Gastroesophageal sphincter (tissue), 4 donors: ENCODE results near the gene VSIG8. TPM values are rescaled to one million over a fixed set of nuclear protein-coding genes. Genes with fewer than 3 reads are reported as not detected.

ENCODE experiments used
- small RNA-seq, 4 donors: library from RNA; depleted of rRNA; stranded (forward); fragments of <200 nt; gene quantifications; one replicate each; pipeline ENCODE3, GENCODE V24; 2016
- total RNA-seq, 4 donors: library from RNA; depleted of rRNA; stranded (reverse); fragments of >200 nt; gene quantifications; one replicate each; pipeline ENCODE4 v1.1.0, GENCODE V29; 2016

VSIG8 gene
- total RNA-seq, 4 donors from 2014 or later = not detected

Small RNAs within 50 kb of the gene (small RNA-seq; reads per million reads assigned to genes)
- gene MIR4259 = 0 reads per million in 4 donors
- gene RF00570 = 0 reads per million in 4 donors

Other genes starting within 250 kb of the VSIG8 start
- gene CRP, start 148.1 kb downstream of the VSIG8 start, total RNA-seq = under 1 TPM in 1 of 4 donors, not detected in 3; 0.27 TPM
- 10 to 100 TPM; 45.9 to 64.3 (median 56.4) TPM for gene DUSP23, start 81.7 kb downstream of the VSIG8 start, total RNA-seq
- 1 to 10 TPM in 1 of 4 donors, under 1 TPM in 2, not detected in 1; 0.62 to 1.9 (median 0.94) TPM for gene FCRL6, start 60.3 kb downstream of the VSIG8 start, total RNA-seq
- 1 to 10 TPM in 3 of 4 donors, not detected in 1; 1.4 to 4.3 (median 4.2) TPM for gene SLAMF8, start 35.8 kb downstream of the VSIG8 start, total RNA-seq
- under 1 TPM in 2 of 4 donors, not detected in 2; 0.27 to 0.81 TPM for gene CFAP45, start 37.5 kb upstream of the VSIG8 start, total RNA-seq
- 100 to 1,000 TPM in 3 of 4 donors, 10 to 100 TPM in 1; 75.3 to 239 (median 217) TPM for gene TAGLN2, start 62.9 kb upstream of the VSIG8 start, total RNA-seq
- under 1 TPM in 2 of 4 donors, not detected in 2; 0.35 to 0.62 TPM for gene IGSF9, start 83.0 kb upstream of the VSIG8 start, total RNA-seq
- not detected for gene SLAMF9, start 91.6 kb upstream of the VSIG8 start, total RNA-seq
- gene PIGM, start 169.3 kb upstream of the VSIG8 start, total RNA-seq = 1 to 10 TPM; 3.7 to 5.4 (median 4.4) TPM
- gene KCNJ10, start 207.5 kb upstream of the VSIG8 start, total RNA-seq = not detected
- not detected for gene KCNJ9, start 218.9 kb upstream of the VSIG8 start, total RNA-seq
- 10 to 100 TPM; 17.1 to 23.0 (median 19.4) TPM for gene IGSF8, start 236.0 kb upstream of the VSIG8 start, total RNA-seq